SK-N-SH treated with all-trans-retinoic acid at 6 μM for 48 hours (cell line): ENCODE results near the gene CDIP1.

ENCODE experiments used
- ARNTL ChIP-seq: fragments of 450-650 bp; formaldehyde crosslinking; IDR thresholded peaks from 2 replicates; pipeline ENCODE4 v1.5.0; 2020; ENCODE audit warnings: low read depth, mild to moderate bottlenecking, moderate library complexity, borderline replicate concordance
- OSR1 ChIP-seq: fragments of 250-450 bp; sonication (Bioruptor Pico); IDR thresholded peaks from 2 replicates; pipeline ENCODE4 v1.8.0; 2022; ENCODE audit warnings: moderate library complexity, mild to moderate bottlenecking, inconsistent platforms
- PATZ1 ChIP-seq: fragments of 250-450 bp; sonication (Bioruptor Pico); IDR thresholded peaks from 2 replicates; pipeline ENCODE4 v1.8.0; 2020; ENCODE audit warnings: mild to moderate bottlenecking, moderate library complexity, borderline replicate concordance
- SNAI2 ChIP-seq: fragments of 250-450 bp; sonication (Bioruptor Pico); IDR thresholded peaks from 2 replicates; pipeline ENCODE4 v1.5.0; 2020; ENCODE audit warnings: mild to moderate bottlenecking, moderate library complexity
- ZC3H10 ChIP-seq: fragments of 250-450 bp; sonication (Bioruptor Pico); IDR thresholded peaks from 2 replicates; pipeline ENCODE4 v1.5.1; 2021; ENCODE audit warnings: mild to moderate bottlenecking, moderate library complexity
- ZFP30 ChIP-seq: fragments of 450-650 bp; formaldehyde crosslinking; IDR thresholded peaks from 2 replicates; pipeline ENCODE4 v1.5.0; 2022; ENCODE audit warnings: mild to moderate bottlenecking, moderate library complexity
- ZNF565 ChIP-seq: fragments of 450-650 bp; formaldehyde crosslinking; conservative IDR thresholded peaks from 2 replicates; pipeline ENCODE4 v1.5.0; 2020; ENCODE audit warnings: low read depth, mild to moderate bottlenecking, moderate library complexity

GRCh38 chr16:4548124-4548523, 9.6 kb upstream of the CDIP1 start:
- TF ChIP-seq ZNF565 (CRISPR knock-in tag): no peak
- TF ChIP-seq SNAI2 (CRISPR knock-in tag): no peak
- no peak for TF ChIP-seq ZFP30 (CRISPR knock-in tag)
- TF ChIP-seq PATZ1 (CRISPR knock-in tag): no peak
- no peak for TF ChIP-seq OSR1
- no peak for TF ChIP-seq ZC3H10 (CRISPR knock-in tag)
- no peak for TF ChIP-seq ARNTL
